Endothelial cell (in vitro differentiated cells): ENCODE data around the gene DOCK4. TPM values are rescaled to one million over a fixed set of nuclear protein-coding genes. Genes with fewer than 3 reads are reported as not detected.
A peak's percentile ranks its signal among the peaks of the same experiment; 100 is the strongest.

Experiments used
- DNase-seq: peaks from one replicate; pipeline ENCODE4 v3.0.0; 2021; ENCODE audit warnings: low spot score
- H3K27ac Mint-ChIP-seq: one replicate; pipeline ENCODE4 v1.8.0; 2021; ENCODE audit warnings: mixed read lengths, inconsistent platforms; ENCODE audit not compliant: unreplicated experiment
- H3K27me3 Mint-ChIP-seq: one replicate; pipeline ENCODE4 v1.8.0; 2021; ENCODE audit warnings: mild to moderate bottlenecking, moderate library complexity, mixed read lengths, inconsistent platforms; ENCODE audit not compliant: unreplicated experiment
- H3K36me3 Mint-ChIP-seq: one replicate; pipeline ENCODE4 v1.8.0; 2021; ENCODE audit warnings: mild to moderate bottlenecking, low read depth, mixed read lengths, inconsistent platforms; ENCODE audit not compliant: unreplicated experiment
- H3K4me1 Mint-ChIP-seq: one replicate; pipeline ENCODE4 v1.8.0; 2021; ENCODE audit warnings: mild to moderate bottlenecking, mixed read lengths, inconsistent platforms; ENCODE audit not compliant: unreplicated experiment
- H3K4me3 Mint-ChIP-seq: one replicate; pipeline ENCODE4 v1.8.0; 2021; ENCODE audit warnings: mild to moderate bottlenecking, mixed read lengths, inconsistent platforms; ENCODE audit not compliant: unreplicated experiment
- H3K9me3 Mint-ChIP-seq: one replicate; pipeline ENCODE4 v1.8.0; 2021; ENCODE audit warnings: mixed read lengths, inconsistent platforms; ENCODE audit not compliant: unreplicated experiment
- CTCF ChIP-seq: fragments of 200-600 bp; sonication (generic); IDR thresholded peaks from one replicate; pipeline ENCODE4 v1.5.0; 2021; ENCODE audit warnings: antibody characterized with exemption; ENCODE audit not compliant: unreplicated experiment
- long read RNA-seq: library from polyadenylated mRNA; unstranded; transcript quantifications from one replicate; pipeline ENCODE4 v2.0.0, GENCODE V29; 2020; ENCODE audit not compliant: unreplicated experiment
- total RNA-seq: library from RNA; stranded (reverse); fragmentation: NEBNext Ultra II Directional; extraction: Animal tissue kit (Norgen Biotek cat#: 25700); gene quantifications from one replicate; pipeline ENCODE4 v1.2.1, GENCODE V29; 2021; ENCODE audit not compliant: unreplicated experiment

The DOCK4 gene
- total RNA-seq = 99.2 TPM
- long read RNA-seq, partial matches to known transcripts = 1 of 3 reads
- long read RNA-seq, other reads (novel, unspliced or antisense) = 2 of 3 reads

- DNase-seq = peak; percentile 99
- Mint-ChIP-seq H3K27ac (peak within 1 kb of the TSS; percentile 97), H3K27me3 (peaks cover 12% of the 10 kb centered on the region), H3K36me3 (peaks cover 13% of the 10 kb centered on the region), H3K4me3 (peak within 1 kb of the TSS; percentile 100), H3K9me3 (no peaks in the 10 kb centered on the region), H3K4me1 (peaks cover 38% of the 10 kb centered on the region)
- TF ChIP-seq CTCF = no peak
These were observed at the start of gene DOCK4, which contains the start of gene ZNF277 for GRCh38 chr7:112206238-112206990. Gene DOCK4 (minus strand): TSS chr7:112206399. CDS start chr7:112206138, 261 bp downstream. Gene ZNF277 (plus strand): TSS chr7:112206695. CDS start chr7:112206717, 22 bp downstream.

GRCh38 chr7:112255388-112255720 lies 49.2 kb upstream of the DOCK4 start:
- Mint-ChIP-seq H3K4me3 (no peak overlapping the region), H3K36me3 (no peaks in the 10 kb centered on the region)

GRCh38 chr7:112254709-112255387 lies 48.6 kb upstream of the DOCK4 start:
- Mint-ChIP-seq H3K27ac (no peak overlapping the region), H3K9me3 (no peaks in the 10 kb centered on the region)

More at GRCh38 chr7:112255388-112255720, 49.2 kb upstream of the DOCK4 start:
- Mint-ChIP-seq H3K4me1 (peaks cover 21% of the 10 kb centered on the region), H3K9me3 (no peaks in the 10 kb centered on the region), H3K27me3 (peaks cover 1% of the 10 kb centered on the region), H3K27ac (no peak overlapping the region)
- DNase-seq = no peak
- no peak for TF ChIP-seq CTCF

GRCh38 chr7:112254156-112254555 lies 48.0 kb upstream of the DOCK4 start:
- TF ChIP-seq CTCF = no peak
- Mint-ChIP-seq H3K4me3 (no peak overlapping the region), H3K27me3 (peaks cover 1% of the 10 kb centered on the region), H3K4me1 (peaks cover 26% of the 10 kb centered on the region), H3K27ac (no peak overlapping the region), H3K9me3 (no peaks in the 10 kb centered on the region), H3K36me3 (no peaks in the 10 kb centered on the region)
- DNase-seq = no peak

More at GRCh38 chr7:112254709-112255387, 48.6 kb upstream of the DOCK4 start:
- Mint-ChIP-seq H3K4me1 (peaks cover 23% of the 10 kb centered on the region), H3K4me3 (no peak overlapping the region), H3K36me3 (no peaks in the 10 kb centered on the region), H3K27me3 (peaks cover 1% of the 10 kb centered on the region)
- DNase-seq = no peak
- no peak for TF ChIP-seq CTCF
